ENCODE data around the gene NUS1. TPM values are rescaled to one million over a fixed set of nuclear protein-coding genes. Genes with fewer than 3 reads are reported as not detected.
"Not testable (repeated sequence)": the region's sequence is repeated elsewhere in the genome, so short reads cannot be mapped to it uniquely, and the experiment has no call there.

NUS1 gene
- 10 to 100 TPM; 42.2 to 42.8 TPM for total RNA-seq

- ChIA-PET CTCF (no interaction called here), POLR2A (no interaction called here)
- DNase-seq (peak; percentile 98), ATAC-seq (peak; percentile 97)
- H3K27me3 Mint-ChIP-seq: no peaks in the 10 kb centered on the region
- H3K27ac Mint-ChIP-seq: peak within 1 kb of the TSS; percentile 96
- peak; percentile 68 for TF ChIP-seq CTCF (IDR thresholded peaks at IDR 0.05)
- peaks cover 11% of the 10 kb centered on the region for H3K9me3 Mint-ChIP-seq
- intact Hi-C loops (cut with micrococcal nuclease): loop anchor here (5.0 kb wide), 1 partner anchor 73 kb away; the partner anchor contains the start of gene GOPC
- H3K36me3 Mint-ChIP-seq (ENCODE audit: low read depth): peaks cover 37% of the 10 kb centered on the region
- H3K4me3 Mint-ChIP-seq: peak within 1 kb of the TSS; percentile 95
- H3K4me1 Mint-ChIP-seq (ENCODE audit: low read depth): peaks cover 43% of the 10 kb centered on the region
Measured at GRCh38 chr6:117674991-117675657, at the start of gene NUS1. NUS1 (plus strand) TSS chr6:117675469; CDS start chr6:117675671, 202 bp downstream.

- no peak for TF ChIP-seq CTCF (IDR thresholded peaks at IDR 0.05)
- no peak for DNase-seq
- intact Hi-C loops (cut with micrococcal nuclease): no loop called here
- Mint-ChIP-seq H3K4me3 (no peak overlapping the region), H3K9me3 (peaks cover 17% of the 10 kb centered on the region), H3K36me3 (ENCODE audit: low read depth) (peaks cover 4% of the 10 kb centered on the region), H3K27me3 (peaks cover 4% of the 10 kb centered on the region), H3K27ac (no peak overlapping the region), H3K4me1 (ENCODE audit: low read depth) (no peaks in the 10 kb centered on the region)
- ChIA-PET POLR2A (no interaction called here), CTCF (no interaction called here)
- no peak for ATAC-seq
Measured at GRCh38 chr6:117627533-117627932, 47.7 kb upstream of the NUS1 start.

GRCh38 chr6:117629119-117629660 is 46.1 kb upstream of the NUS1 start:
- ChIA-PET POLR2A (no interaction called here), CTCF (no interaction called here)
- Mint-ChIP-seq H3K4me3 (no peak overlapping the region), H3K4me1 (ENCODE audit: low read depth) (no peaks in the 10 kb centered on the region), H3K27me3 (peaks cover 4% of the 10 kb centered on the region), H3K9me3 (peaks cover 10% of the 10 kb centered on the region), H3K27ac (no peak overlapping the region), H3K36me3 (ENCODE audit: low read depth) (peaks cover 4% of the 10 kb centered on the region)
- DNase-seq (no peak), ATAC-seq (no peak)
- intact Hi-C loops (cut with micrococcal nuclease): no loop called here
- no peak for TF ChIP-seq CTCF (IDR thresholded peaks at IDR 0.05)

- no peak for DNase-seq
- ChIA-PET CTCF (interaction anchor here (0.9 kb wide), 2 partner anchors 12 to 33 kb away, joined by 3 read pairs; no protein-coding TSS in a partner anchor), POLR2A (no interaction called here)
- Mint-ChIP-seq H3K4me3 (no peak overlapping the region), H3K27me3 (no peaks in the 10 kb centered on the region), H3K27ac (no peak overlapping the region), H3K36me3 (ENCODE audit: low read depth) (no peaks in the 10 kb centered on the region), H3K9me3 (no peaks in the 10 kb centered on the region), H3K4me1 (ENCODE audit: low read depth) (no peaks in the 10 kb centered on the region)
- intact Hi-C loops (cut with micrococcal nuclease): no loop called here
- TF ChIP-seq CTCF (IDR thresholded peaks at IDR 0.05): no peak
- no peak for ATAC-seq
Measured at GRCh38 chr6:117637770-117638169, 37.5 kb upstream of the NUS1 start.

- TF ChIP-seq CTCF (IDR thresholded peaks at IDR 0.05): no peak
- ChIA-PET POLR2A (no interaction called here), CTCF (no interaction called here)
- Mint-ChIP-seq H3K36me3 (ENCODE audit: low read depth) (no peaks in the 10 kb centered on the region), H3K9me3 (no peaks in the 10 kb centered on the region), H3K4me3 (no peak overlapping the region), H3K27me3 (peaks cover 2% of the 10 kb centered on the region), H3K27ac (no peak overlapping the region), H3K4me1 (ENCODE audit: low read depth) (no peaks in the 10 kb centered on the region)
- DNase-seq: no peak
- no peak for ATAC-seq
- intact Hi-C loops (cut with micrococcal nuclease): no loop called here
Measured at GRCh38 chr6:117642976-117643375, 32.3 kb upstream of the NUS1 start.

GRCh38 chr6:117651984-117652383 is 23.3 kb upstream of the NUS1 start:
- CTCF ChIA-PET; H3K27me3 Mint-ChIP-seq; H3K4me3 Mint-ChIP-seq; intact Hi-C loops (cut with micrococcal nuclease); H3K4me1 Mint-ChIP-seq (ENCODE audit: low read depth); H3K27ac Mint-ChIP-seq; ATAC-seq; H3K9me3 Mint-ChIP-seq; POLR2A ChIA-PET; H3K36me3 Mint-ChIP-seq (ENCODE audit: low read depth); DNase-seq: not testable (repeated sequence)
